HepG2 (cell line): ENCODE measurements around the gene TNFSF12. TPM values are rescaled to one million over a fixed set of nuclear protein-coding genes. Genes with fewer than 3 reads are reported as not detected.

Experiments
- ARNT ChIP-seq: fragments of 450-650 bp; IDR thresholded peaks from 2 replicates; pipeline ENCODE4 v1.6.1; 2017
- CSRNP2 ChIP-seq: sonication (generic); formaldehyde crosslinking; conservative IDR thresholded peaks from 2 replicates; pipeline ENCODE4 v1.8.0; 2022; ENCODE audit warnings: low read depth, missing genetic modification reagents
- FOXA1 ChIP-seq, 2 experiments: fragments of 450-650 bp in 1 of 2; sonication (generic) in 1 of 2; formaldehyde crosslinking in 1 of 2; IDR thresholded peaks; 2 replicates each; pipeline versions ENCODE4 v1.4.0 to v1.6.1; 2016 to 2020; ENCODE audit warnings: missing genetic modification reagents in 1 of 2
- HNRNPH1 ChIP-seq: fragments of 200-400 bp; formaldehyde crosslinking; optimal IDR thresholded peaks from 2 replicates; pipeline ENCODE3; 2017; ENCODE audit warnings: mild to moderate bottlenecking, low read depth, low read length
- IRX3 ChIP-seq: sonication (generic); formaldehyde crosslinking; IDR thresholded peaks from 2 replicates; pipeline ENCODE4 v1.8.1; 2023; ENCODE audit warnings: mild to moderate bottlenecking, low read depth, missing genetic modification reagents, borderline replicate concordance
- NPAS2 ChIP-seq: sonication (generic); formaldehyde crosslinking; IDR thresholded peaks from 2 replicates; pipeline ENCODE4 v1.8.0; 2022; ENCODE audit warnings: mild to moderate bottlenecking, missing genetic modification reagents, borderline replicate concordance
- RAD51 ChIP-seq: fragments of 450-650 bp; IDR thresholded peaks from 2 replicates; pipeline ENCODE4 v1.6.1; 2016; ENCODE audit warnings: borderline replicate concordance
- SPEN ChIP-seq: sonication (generic); formaldehyde crosslinking; IDR thresholded peaks from 2 replicates; pipeline ENCODE4 v1.5.1; 2020; ENCODE audit warnings: low read depth, mild to moderate bottlenecking, missing genetic modification reagents
- TFAP4 ChIP-seq: sonication (generic); IDR thresholded peaks from 2 replicates; pipeline ENCODE4 v1.6.1; 2016; ENCODE audit warnings: low read depth, borderline replicate concordance
- XRCC5 ChIP-seq: fragments of 200-400 bp; formaldehyde crosslinking; optimal IDR thresholded peaks from 2 replicates; pipeline ENCODE3; 2017; ENCODE audit warnings: mild to moderate bottlenecking, low read length
- ZBTB34 ChIP-seq: sonication (generic); formaldehyde crosslinking; IDR thresholded peaks from 2 replicates; pipeline ENCODE4 v1.8.0; 2022; ENCODE audit warnings: mild to moderate bottlenecking, missing genetic modification reagents
- ZFP36L2 ChIP-seq: sonication (generic); formaldehyde crosslinking; IDR thresholded peaks from 2 replicates; pipeline ENCODE4 v1.4.0; 2020; ENCODE audit warnings: missing genetic modification reagents
- ZFY ChIP-seq: sonication (generic); formaldehyde crosslinking; IDR thresholded peaks from 2 replicates; pipeline ENCODE4 v1.4.0; 2020; ENCODE audit warnings: missing genetic modification reagents
- ZNF230 ChIP-seq: sonication (generic); formaldehyde crosslinking; IDR thresholded peaks from 2 replicates; pipeline ENCODE4 v1.4.0; 2020; ENCODE audit warnings: mild to moderate bottlenecking, missing genetic modification reagents
- ZNF878 ChIP-seq: sonication (generic); formaldehyde crosslinking; IDR thresholded peaks from 2 replicates; pipeline ENCODE4 v1.8.1; 2023; ENCODE audit warnings: mild to moderate bottlenecking, missing genetic modification reagents, moderate library complexity
- ZSCAN9 ChIP-seq: IDR thresholded peaks from 2 replicates; pipeline ENCODE4 v1.6.1; 2016; ENCODE audit warnings: borderline replicate concordance
- polyA plus RNA-seq, 8 experiments: library from polyadenylated mRNA; depleted of rRNA in 3 of 8; stranded (reverse) in 7 of 8; unstranded in 1 of 8; fragments of >200 nt; fragmentation: Illumina TruSeq in 4 of 8; extraction: Trizol in 4 of 8; gene quantifications; 2 replicates each; pipeline versions ENCODE4 v1.2.1 to v1.2.3, GENCODE V29; 2011 to 2016; ENCODE audit warnings: low read depth in 4 of 8, missing spikeins in 1 of 8, mixed read lengths in 1 of 8; ENCODE audit not compliant: insufficient read depth in 1 of 8
- total RNA-seq, 5 experiments: library from RNA; depleted of rRNA; stranded (reverse); fragments of >200 nt; fragmentation: Illumina TruSeq; extraction: Trizol; gene quantifications; 2 replicates each; pipeline ENCODE4 v1.2.3, GENCODE V29; 2016; ENCODE audit warnings: low read depth in 1 of 5
- TF ChIP-seq, protein P1 (sequence below), 2 experiments: sonication (generic) in 1 of 2; formaldehyde crosslinking in 1 of 2; IDR thresholded peaks; 2 replicates each; pipeline versions ENCODE4 v1.4.0 to v1.6.1; 2018 to 2020; ENCODE audit warnings: missing genetic modification reagents in 2 of 2, borderline replicate concordance in 1 of 2, low read depth in 1 of 2, mild to moderate bottlenecking in 1 of 2, missing biosample characterization in 1 of 2
- TF ChIP-seq, protein P2 (sequence below): sonication (generic); formaldehyde crosslinking; IDR thresholded peaks from 2 replicates; pipeline ENCODE4 v1.4.0; 2020; ENCODE audit warnings: mild to moderate bottlenecking, low read depth, missing genetic modification reagents
- TF ChIP-seq, protein P3 (sequence below): IDR thresholded peaks from 2 replicates; pipeline ENCODE4 v1.6.1; 2016; ENCODE audit warnings: control low read depth
- TF ChIP-seq, protein P4 (sequence below): sonication (generic); formaldehyde crosslinking; IDR thresholded peaks from 2 replicates; pipeline ENCODE4 v1.5.1; 2020; ENCODE audit warnings: mild to moderate bottlenecking, missing genetic modification reagents, moderate library complexity

TNFSF12 gene
- total and polyA plus RNA-seq, 2 of the 13 experiments (the other 11 are each of a cell fraction or from before 2014, with no cell fraction given): 0.93 to 7.2 TPM

DNA sequence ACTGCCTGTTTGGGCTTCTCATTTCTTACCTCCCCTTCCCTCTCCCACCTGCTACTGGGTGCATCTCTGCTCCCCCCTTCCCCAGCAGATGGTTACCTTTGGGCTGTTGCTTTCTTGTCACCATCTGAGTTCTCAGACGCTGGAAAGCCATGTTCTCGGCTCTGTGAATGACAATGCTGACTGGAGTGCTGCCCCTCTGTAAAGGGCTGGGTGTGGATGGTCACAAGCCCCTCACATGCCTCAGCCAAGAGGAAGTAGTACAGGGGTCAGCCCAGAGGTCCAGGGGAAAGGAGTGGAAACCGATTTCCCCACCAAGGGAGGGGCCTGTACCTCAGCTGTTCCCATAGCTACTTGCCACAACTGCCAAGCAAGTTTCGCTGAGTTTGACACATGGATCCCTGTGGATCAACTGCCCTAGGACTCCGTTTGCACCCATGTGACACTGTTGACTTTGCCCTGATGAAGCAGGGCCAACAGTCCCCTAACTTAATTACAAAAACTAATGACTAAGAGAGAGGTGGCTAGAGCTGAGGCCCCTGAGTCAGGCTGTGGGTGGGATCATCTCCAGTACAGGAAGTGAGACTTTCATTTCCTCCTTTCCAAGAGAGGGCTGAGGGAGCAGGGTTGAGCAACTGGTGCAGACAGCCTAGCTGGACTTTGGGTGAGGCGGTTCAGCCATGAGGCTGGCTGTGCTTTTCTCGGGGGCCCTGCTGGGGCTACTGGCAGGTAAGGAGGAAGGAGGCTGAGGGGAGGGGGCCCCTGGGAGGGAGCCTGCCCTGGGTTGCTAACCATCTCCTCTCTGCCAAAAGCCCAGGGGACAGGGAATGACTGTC is 30.4 kb downstream of the TNFSF12 start, which contains the start of gene CD68 (continued):
- TF ChIP-seq, protein P1, sequence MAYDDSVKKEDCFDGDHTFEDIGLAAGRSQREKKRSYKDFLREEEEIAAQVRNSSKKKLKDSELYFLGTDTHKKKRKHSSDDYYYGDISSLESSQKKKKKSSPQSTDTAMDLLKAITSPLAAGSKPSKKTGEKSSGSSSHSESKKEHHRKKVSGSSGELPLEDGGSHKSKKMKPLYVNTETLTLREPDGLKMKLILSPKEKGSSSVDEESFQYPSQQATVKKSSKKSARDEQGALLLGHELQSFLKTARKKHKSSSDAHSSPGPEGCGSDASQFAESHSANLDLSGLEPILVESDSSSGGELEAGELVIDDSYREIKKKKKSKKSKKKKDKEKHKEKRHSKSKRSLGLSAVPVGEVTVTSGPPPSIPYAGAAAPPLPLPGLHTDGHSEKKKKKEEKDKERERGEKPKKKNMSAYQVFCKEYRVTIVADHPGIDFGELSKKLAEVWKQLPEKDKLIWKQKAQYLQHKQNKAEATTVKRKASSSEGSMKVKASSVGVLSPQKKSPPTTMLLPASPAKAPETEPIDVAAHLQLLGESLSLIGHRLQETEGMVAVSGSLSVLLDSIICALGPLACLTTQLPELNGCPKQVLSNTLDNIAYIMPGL (CRISPR knock-in tag; IDR thresholded peaks at IDR 0.05; ENCODE audit: borderline replicate concordance in 1 of 2, low read depth in 1 of 2): peak; percentile 31 to 37; a peak in 1 of 4 replicates
- TF ChIP-seq IRX3 (CRISPR knock-in tag) (no peak), CSRNP2 (no peak), TFAP4 (peak; percentile 86), SPEN (CRISPR knock-in tag) (peak; percentile 66), XRCC5 (no peak), ARNT (no peak), ZBTB34 (CRISPR knock-in tag) (no peak), HNRNPH1 (peak; percentile 71), FOXA1 (IDR thresholded peaks at IDR 0.05) (no peak), FOXA1 (CRISPR knock-in tag; IDR thresholded peaks at IDR 0.05) (peak; percentile 84), NPAS2 (CRISPR knock-in tag) (no peak), ZFY (CRISPR knock-in tag) (no peak; the same call in 1 of the 2 replicates), ZFP36L2 (CRISPR knock-in tag) (no peak), ZNF230 (CRISPR knock-in tag) (no peak), RAD51 (no peak), ZNF878 (CRISPR knock-in tag) (peak; percentile 88; the same call in 1 of the 2 replicates), ZSCAN9 (peak; percentile 59; the same call in 1 of the 2 replicates)
- TF ChIP-seq, protein P2, sequence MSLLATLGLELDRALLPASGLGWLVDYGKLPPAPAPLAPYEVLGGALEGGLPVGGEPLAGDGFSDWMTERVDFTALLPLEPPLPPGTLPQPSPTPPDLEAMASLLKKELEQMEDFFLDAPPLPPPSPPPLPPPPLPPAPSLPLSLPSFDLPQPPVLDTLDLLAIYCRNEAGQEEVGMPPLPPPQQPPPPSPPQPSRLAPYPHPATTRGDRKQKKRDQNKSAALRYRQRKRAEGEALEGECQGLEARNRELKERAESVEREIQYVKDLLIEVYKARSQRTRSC (CRISPR knock-in tag): no peak
- TF ChIP-seq, protein P3, sequence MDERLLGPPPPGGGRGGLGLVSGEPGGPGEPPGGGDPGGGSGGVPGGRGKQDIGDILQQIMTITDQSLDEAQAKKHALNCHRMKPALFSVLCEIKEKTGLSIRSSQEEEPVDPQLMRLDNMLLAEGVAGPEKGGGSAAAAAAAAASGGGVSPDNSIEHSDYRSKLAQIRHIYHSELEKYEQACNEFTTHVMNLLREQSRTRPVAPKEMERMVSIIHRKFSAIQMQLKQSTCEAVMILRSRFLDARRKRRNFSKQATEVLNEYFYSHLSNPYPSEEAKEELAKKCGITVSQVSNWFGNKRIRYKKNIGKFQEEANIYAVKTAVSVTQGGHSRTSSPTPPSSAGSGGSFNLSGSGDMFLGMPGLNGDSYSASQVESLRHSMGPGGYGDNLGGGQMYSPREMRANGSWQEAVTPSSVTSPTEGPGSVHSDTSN (CRISPR knock-in tag): no peak
- TF ChIP-seq, protein P4, sequence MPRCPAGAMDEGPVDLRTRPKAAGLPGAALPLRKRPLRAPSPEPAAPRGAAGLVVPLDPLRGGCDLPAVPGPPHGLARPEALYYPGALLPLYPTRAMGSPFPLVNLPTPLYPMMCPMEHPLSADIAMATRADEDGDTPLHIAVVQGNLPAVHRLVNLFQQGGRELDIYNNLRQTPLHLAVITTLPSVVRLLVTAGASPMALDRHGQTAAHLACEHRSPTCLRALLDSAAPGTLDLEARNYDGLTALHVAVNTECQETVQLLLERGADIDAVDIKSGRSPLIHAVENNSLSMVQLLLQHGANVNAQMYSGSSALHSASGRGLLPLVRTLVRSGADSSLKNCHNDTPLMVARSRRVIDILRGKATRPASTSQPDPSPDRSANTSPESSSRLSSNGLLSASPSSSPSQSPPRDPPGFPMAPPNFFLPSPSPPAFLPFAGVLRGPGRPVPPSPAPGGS (CRISPR knock-in tag): no peak
